OCI-LY7 (cell line): ENCODE results near the gene HTT. TPM values are rescaled to one million over a fixed set of nuclear protein-coding genes. Genes with fewer than 3 reads are reported as not detected.

Source experiments
- BruUV-seq: library from RNA; stranded (reverse); fragments of 400-500 nt; replicated peaks from 2 replicates; lab custom pipeline; 2021; lab: Mats Ljungman, UMichigan
- CTCF ChIA-PET: fragments of 300-600 bp; sonication (Branson Sonifier 250); formaldehyde crosslinking; loops from one replicate; lab custom pipeline; 2022; ENCODE audit warnings: antibody characterized with exemption; ENCODE audit not compliant: unreplicated experiment; lab: Charles Lee
- POLR2A ChIA-PET: fragments of 300-600 bp; sonication (Branson Sonifier 250); formaldehyde crosslinking; loops from one replicate; lab custom pipeline; 2022; ENCODE audit warnings: antibody characterized with exemption; lab: Charles Lee
- DNase-seq: peaks from one replicate; pipeline ENCODE4 v3.0.0-alpha.2; 2015; ENCODE audit warnings: low spot score
- H2AFZ ChIP-seq: fragments of 200-600 bp; sonication (generic), shearing (Covaris generic); 2 replicates; pipeline ENCODE4 v1.6.1; 2014; ENCODE audit warnings: mild to moderate bottlenecking, antibody characterized with exemption, low read length, moderate library complexity
- H3K27ac ChIP-seq: fragments of 200-600 bp; sonication (generic); 2 replicates; pipeline ENCODE4 v1.5.1; 2014; ENCODE audit warnings: mixed run types, low read depth, mild to moderate bottlenecking, moderate library complexity, low read length, inconsistent platforms; ENCODE audit not compliant: poor library complexity, severe bottlenecking
- H3K36me3 ChIP-seq: fragments of 200-600 bp; sonication (generic); 2 replicates; pipeline ENCODE4 v1.6.1; 2014; ENCODE audit warnings: mild to moderate bottlenecking, antibody characterized with exemption, low read length, moderate library complexity, mixed read lengths; ENCODE audit not compliant: insufficient read depth
- H3K4me1 ChIP-seq: fragments of 200-600 bp; sonication (generic); 2 replicates; pipeline ENCODE4 v1.5.1; 2014; ENCODE audit warnings: mild to moderate bottlenecking, low read length; ENCODE audit not compliant: insufficient read depth, poor library complexity, severe bottlenecking
- H3K4me2 ChIP-seq: fragments of 200-600 bp; sonication (generic); 2 replicates; pipeline ENCODE4 v1.6.1; 2014; ENCODE audit warnings: mild to moderate bottlenecking, low read length
- H3K4me3 ChIP-seq: fragments of 200-600 bp; sonication (generic); 2 replicates; pipeline ENCODE4 v1.5.1; 2014; ENCODE audit warnings: mild to moderate bottlenecking, low read depth, low read length; ENCODE audit not compliant: poor library complexity, severe bottlenecking
- H3K79me2 ChIP-seq: fragments of 200-600 bp; sonication (generic); 2 replicates; pipeline ENCODE4 v1.6.1; 2016; ENCODE audit warnings: low read depth, mild to moderate bottlenecking, low read length, moderate library complexity, mixed read lengths; ENCODE audit not compliant: insufficient read depth
- H3K9me2 ChIP-seq: fragments of 200-600 bp; sonication (generic); 2 replicates; pipeline ENCODE4 v1.6.1; 2016; ENCODE audit warnings: mild to moderate bottlenecking, low read length, mixed read lengths; ENCODE audit not compliant: insufficient read depth
- H3K9me3 ChIP-seq: fragments of 200-600 bp; sonication (generic); 2 replicates; pipeline ENCODE4 v1.6.1; 2014; ENCODE audit warnings: mild to moderate bottlenecking, mixed run types, low read length, mixed read lengths
- H4K20me1 ChIP-seq: fragments of 200-600 bp; sonication (generic); 2 replicates; pipeline ENCODE4 v1.6.1; 2014; ENCODE audit warnings: mild to moderate bottlenecking, antibody characterized with exemption, low read length, moderate library complexity, mixed read lengths; ENCODE audit not compliant: insufficient read depth
- CTCF ChIP-seq: fragments of 200-600 bp; sonication (generic); conservative IDR thresholded peaks from 2 replicates; pipeline ENCODE4 v1.5.1; 2014; ENCODE audit warnings: mild to moderate bottlenecking, antibody characterized with exemption, low read length, moderate library complexity, mixed read lengths
- EZH2phosphoT487 ChIP-seq: fragments of 200-600 bp; sonication (generic); IDR thresholded peaks from 2 replicates; pipeline ENCODE4 v1.6.1; 2018; ENCODE audit warnings: low read depth, borderline replicate concordance, mild to moderate bottlenecking, mixed run types, antibody characterized with exemption, low read length, moderate library complexity, mixed read lengths
- intact Hi-C: fragments of 100-400 bp; cut with micrococcal nuclease; formaldehyde crosslinking; loops from one replicate; pipeline ENCODE4 v1.10.0; 2022; ENCODE audit not compliant: unreplicated experiment
- total RNA-seq, 2 experiments: library from RNA; depleted of rRNA in 1 of 2; stranded (reverse); fragments of >200 nt in 1 of 2; shearing (Covaris generic) in 1 of 2; gene quantifications; 2 replicates each; pipeline ENCODE4 v1.2.3, GENCODE V29; 2014 to 2022

HTT gene
- total RNA-seq, 2 experiments from 2014 or later: 36.4 to 91.3 TPM

DNA sequence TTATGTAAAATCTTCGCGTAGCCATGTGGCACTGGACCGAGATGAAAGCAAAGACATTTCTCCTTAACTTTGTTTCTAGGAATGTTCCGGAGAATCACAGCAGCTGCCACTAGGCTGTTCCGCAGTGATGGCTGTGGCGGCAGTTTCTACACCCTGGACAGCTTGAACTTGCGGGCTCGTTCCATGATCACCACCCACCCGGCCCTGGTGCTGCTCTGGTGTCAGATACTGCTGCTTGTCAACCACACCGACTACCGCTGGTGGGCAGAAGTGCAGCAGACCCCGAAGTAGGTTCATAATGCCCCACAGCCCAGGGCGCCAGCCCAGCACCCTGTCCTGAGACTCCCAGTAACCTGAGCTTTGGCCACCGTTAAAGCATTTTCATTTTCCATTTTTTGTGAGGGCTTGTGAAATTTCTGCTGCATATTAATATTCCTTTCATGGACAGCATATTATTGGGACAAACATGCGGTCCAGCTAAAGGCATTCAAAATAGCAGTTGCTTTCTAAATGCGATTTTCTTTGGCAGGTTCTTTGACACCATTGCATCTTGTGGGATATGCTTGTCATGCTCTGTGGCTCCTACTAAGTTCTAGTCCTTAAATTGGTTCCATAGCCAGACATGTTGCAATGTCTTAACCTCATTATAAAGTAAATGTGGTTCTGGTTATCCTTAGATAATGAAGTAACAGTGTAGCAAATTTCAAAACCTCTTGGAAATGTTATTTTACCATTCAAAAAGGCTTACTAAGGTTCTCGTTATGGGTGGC is 125.4 kb downstream of the HTT start:
- H3K4me1 ChIP-seq: peaks cover 20% of the 10 kb centered on the region
- TF ChIP-seq CTCF (no peak), EZH2phosphoT487 (no peak)
- intact Hi-C loops: no loop called here
- no peak for DNase-seq
- no peaks in the 10 kb centered on the region for H3K9me2 ChIP-seq
- no peaks in the 10 kb centered on the region for H3K79me2 ChIP-seq
- H4K20me1 ChIP-seq: no peaks in the 10 kb centered on the region
- peaks cover 79% of the 10 kb centered on the region for H3K36me3 ChIP-seq
- no TSS peak for BruUV-seq
- H3K9me3 ChIP-seq: no peaks in the 10 kb centered on the region
- no peak overlapping the region for H3K27ac ChIP-seq
- H3K4me2 ChIP-seq: no peak overlapping the region
- no peak overlapping the region for H2AFZ ChIP-seq
- ChIA-PET CTCF (no interaction called here), POLR2A (interaction anchor here (0.7 kb wide), 1 partner anchor 386 kb away, joined by 3 read pairs; no protein-coding TSS in a partner anchor)
- H3K4me3 ChIP-seq: no peak overlapping the region

- ChIA-PET CTCF (no interaction called here), POLR2A (no interaction called here)
- H4K20me1 ChIP-seq: no peaks in the 10 kb centered on the region
Observed at GRCh38 chr4:3200423-3201090, 126.1 kb downstream of the HTT start.

More at GRCh38 chr4:3200423-3201090, 126.1 kb downstream of the HTT start:
- TF ChIP-seq EZH2phosphoT487: no peak
- no peak for TF ChIP-seq CTCF
- Histone ChIP-seq H3K79me2 (no peaks in the 10 kb centered on the region), H3K9me3 (no peaks in the 10 kb centered on the region), H3K4me2 (no peak overlapping the region), H3K36me3 (peaks cover 74% of the 10 kb centered on the region), H2AFZ (no peak overlapping the region), H3K4me1 (peaks cover 20% of the 10 kb centered on the region), H3K4me3 (no peak overlapping the region), H3K9me2 (no peaks in the 10 kb centered on the region), H3K27ac (no peak overlapping the region)
- intact Hi-C loops: no loop called here
- DNase-seq: no peak
- no TSS peak for BruUV-seq
